ENCODE measurements around the gene TEX14. TPM values are rescaled to one million over a fixed set of nuclear protein-coding genes. Genes with fewer than 3 reads are reported as not detected.

TEX14 gene
- total and polyA plus RNA-seq, 12 donors, result 0.05 to 0.88 (median 0.14) TPM; not detected in 4

GRCh38 chr17:58595194-58595792 lies 96.6 kb downstream of the TEX14 start:
- Histone ChIP-seq H3K9me3 (no peaks in the 10 kb centered on the region), H3K27me3 (no peaks in the 10 kb centered on the region), H3K4me1 (no peaks in the 10 kb centered on the region), H3K36me3 (no peaks in the 10 kb centered on the region), H3K27ac (no peak overlapping the region), H3K4me3 (no peak overlapping the region)
- no peak for ATAC-seq
- TF ChIP-seq CTCF (IDR thresholded peaks at IDR 0.05), result no peak
- intact Hi-C loops (cut with DNase I), result no loop called here
- DNase-seq, result no peak
- WGBS, 2 donors, result 87 to 88% methylated on average over 5 of the region's 5 CpGs

GRCh38 chr17:58593123-58593522 lies 98.7 kb downstream of the TEX14 start:
- Histone ChIP-seq H3K27ac (no peak overlapping the region), H3K4me3 (no peak overlapping the region), H3K36me3 (no peaks in the 10 kb centered on the region), H3K4me1 (no peaks in the 10 kb centered on the region), H3K27me3 (no peaks in the 10 kb centered on the region), H3K9me3 (no peaks in the 10 kb centered on the region)
- ATAC-seq (no peak), DNase-seq (no peak)
- WGBS, 2 donors, result 86 to 93% methylated on average over 1 of the region's 1 CpG
- intact Hi-C loops (cut with DNase I), result loop anchor here in 1 of 10 donors (5.0 kb wide), 1 partner anchor 979 kb away; no protein-coding TSS in a partner anchor
- TF ChIP-seq CTCF (IDR thresholded peaks at IDR 0.05), result no peak

DNA sequence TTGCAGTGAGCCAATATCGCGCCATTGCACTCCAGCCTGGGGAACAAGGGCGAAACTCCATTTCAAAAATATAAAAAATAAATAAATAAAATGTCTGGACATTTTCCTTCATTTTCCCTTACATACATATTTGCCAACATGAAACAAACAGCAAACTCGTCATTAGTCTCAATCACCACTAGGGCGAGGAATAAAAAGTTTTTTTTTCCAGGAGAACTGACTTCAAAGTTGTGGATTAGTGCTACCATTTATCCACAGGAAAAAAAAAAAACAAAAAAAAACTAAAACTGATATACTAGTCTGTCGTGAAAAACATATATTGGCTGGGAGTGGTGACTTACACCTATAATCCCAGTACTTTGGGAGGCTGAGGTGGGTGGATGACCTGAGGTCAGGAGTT lies 100.4 kb downstream of the TEX14 start:
- TF ChIP-seq CTCF (IDR thresholded peaks at IDR 0.05), result peak in 1 of 9 donors; percentile 10
- no peaks in the 10 kb centered on the region for H3K36me3 ChIP-seq
- H3K27me3 ChIP-seq, result no peaks in the 10 kb centered on the region
- DNase-seq (no peak), ATAC-seq (no peak)
- intact Hi-C loops (cut with DNase I), result loop anchor here in 1 of 10 donors (5.0 kb wide), 1 partner anchor 981 kb away; no protein-coding TSS in a partner anchor
- no peaks in the 10 kb centered on the region for H3K9me3 ChIP-seq
- H3K4me3 ChIP-seq, result no peak overlapping the region
- 87 to 91% methylated on average over 6 of the region's 6 CpGs for WGBS, 2 donors
- no peak overlapping the region for H3K27ac ChIP-seq
- H3K4me1 ChIP-seq, result no peaks in the 10 kb centered on the region

DNA sequence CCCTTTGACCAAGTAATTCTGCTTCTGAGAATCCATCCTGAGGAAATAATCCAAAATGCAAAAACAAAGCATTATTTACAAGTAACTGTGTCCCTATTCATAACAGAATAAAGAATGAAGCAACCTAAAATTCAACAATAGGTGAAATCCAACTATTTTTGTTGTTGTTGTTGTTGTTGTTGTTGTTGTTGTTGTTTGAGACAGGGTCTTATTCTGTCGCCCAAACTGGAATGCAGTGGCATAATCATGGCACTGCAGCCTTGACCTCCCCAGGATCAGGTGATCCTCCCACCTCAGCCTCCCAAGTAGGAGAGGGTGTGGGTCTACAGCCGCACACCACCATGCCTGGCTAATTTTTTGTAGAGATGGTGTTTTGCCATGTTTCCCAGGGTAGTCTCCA lies 101.5 kb downstream of the TEX14 start:
- Histone ChIP-seq H3K4me1 (no peaks in the 10 kb centered on the region), H3K9me3 (no peaks in the 10 kb centered on the region), H3K36me3 (no peaks in the 10 kb centered on the region), H3K27ac (no peak overlapping the region), H3K27me3 (no peaks in the 10 kb centered on the region), H3K4me3 (no peak overlapping the region)
- intact Hi-C loops (cut with DNase I), result loop anchor here in 1 of 10 donors (5.0 kb wide), 1 partner anchor 982 kb away; no protein-coding TSS in a partner anchor
- 80 to 89% methylated on average over 2 of the region's 2 CpGs for WGBS, 2 donors
- no peak for TF ChIP-seq CTCF (IDR thresholded peaks at IDR 0.05)
- no peak for ATAC-seq
- DNase-seq, result no peak
